HCT116 (cell line): Measurements from ENCODE around the gene ABHD2.

ENCODE experiments used
- EZH2 ChIP-seq: fragments of 200-600 bp; sonication (generic); IDR thresholded peaks from 2 replicates; pipeline ENCODE4 v1.6.1; 2017; ENCODE audit warnings: antibody characterized with exemption, mixed run types
- POLR2A ChIP-seq: IDR thresholded peaks from 2 replicates; pipeline ENCODE4 v1.7.0; 2011; ENCODE audit warnings: borderline replicate concordance; ENCODE audit not compliant: insufficient read depth, insufficient read length; ENCODE audit errors: extremely low read depth
- TF ChIP-seq, protein P1 (sequence below), 3 experiments: fragments of 200-600 bp in 1 of 3; sonication (generic) in 1 of 3; IDR thresholded peaks in 2 of 3; conservative IDR thresholded peaks in 1 of 3; 2 replicates each; pipeline ENCODE4 v1.5.1; 2012 to 2017; ENCODE audit warnings: low read depth in 2 of 3, low read length in 2 of 3, antibody characterized with exemption in 1 of 3, borderline replicate concordance in 1 of 3, control low read depth in 1 of 3, mild to moderate bottlenecking in 1 of 3, mixed read lengths in 1 of 3, mixed run types in 1 of 3, moderate library complexity in 1 of 3; ENCODE audit not compliant: insufficient read depth in 1 of 3

DNA sequence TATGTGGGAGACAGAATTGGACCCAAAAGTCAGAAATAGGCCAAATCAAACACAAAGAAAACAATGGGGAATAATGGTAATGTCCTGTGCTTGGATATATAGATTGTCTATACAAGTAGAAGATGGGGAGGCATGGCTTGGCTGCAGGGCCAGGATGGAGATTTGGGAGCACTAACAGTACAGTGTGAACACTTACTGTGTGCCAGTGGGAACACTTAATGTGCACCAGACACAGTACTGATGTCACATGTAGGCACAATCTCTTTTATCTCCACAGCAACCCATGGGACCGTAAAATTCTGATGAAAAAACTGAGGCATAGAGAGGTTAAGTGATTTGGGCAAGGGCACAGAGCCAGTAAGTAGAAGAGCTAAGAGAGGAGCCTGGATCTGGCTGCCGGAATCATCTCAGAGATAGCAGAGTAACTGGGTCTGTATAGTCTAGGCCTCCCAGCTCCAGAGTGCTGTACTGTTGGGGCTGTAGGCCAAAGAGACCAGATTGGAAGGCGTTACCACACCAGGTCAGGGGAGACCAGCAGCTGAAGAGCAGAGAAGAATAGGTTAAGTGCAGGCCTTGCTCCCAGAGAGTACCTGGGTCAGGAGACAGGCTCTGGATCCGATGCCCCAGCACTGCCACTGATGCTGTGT, 69.8 kb downstream of the ABHD2 start:
- TF ChIP-seq EZH2 (no peak), POLR2A (no peak)
- TF ChIP-seq, protein P1, sequence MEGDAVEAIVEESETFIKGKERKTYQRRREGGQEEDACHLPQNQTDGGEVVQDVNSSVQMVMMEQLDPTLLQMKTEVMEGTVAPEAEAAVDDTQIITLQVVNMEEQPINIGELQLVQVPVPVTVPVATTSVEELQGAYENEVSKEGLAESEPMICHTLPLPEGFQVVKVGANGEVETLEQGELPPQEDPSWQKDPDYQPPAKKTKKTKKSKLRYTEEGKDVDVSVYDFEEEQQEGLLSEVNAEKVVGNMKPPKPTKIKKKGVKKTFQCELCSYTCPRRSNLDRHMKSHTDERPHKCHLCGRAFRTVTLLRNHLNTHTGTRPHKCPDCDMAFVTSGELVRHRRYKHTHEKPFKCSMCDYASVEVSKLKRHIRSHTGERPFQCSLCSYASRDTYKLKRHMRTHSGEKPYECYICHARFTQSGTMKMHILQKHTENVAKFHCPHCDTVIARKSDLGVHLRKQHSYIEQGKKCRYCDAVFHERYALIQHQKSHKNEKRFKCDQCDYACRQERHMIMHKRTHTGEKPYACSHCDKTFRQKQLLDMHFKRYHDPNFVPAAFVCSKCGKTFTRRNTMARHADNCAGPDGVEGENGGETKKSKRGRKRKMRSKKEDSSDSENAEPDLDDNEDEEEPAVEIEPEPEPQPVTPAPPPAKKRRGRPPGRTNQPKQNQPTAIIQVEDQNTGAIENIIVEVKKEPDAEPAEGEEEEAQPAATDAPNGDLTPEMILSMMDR (IDR thresholded peaks at IDR 0.05 in 2 of 3, conservative IDR thresholded peaks at IDR 0.05 in 1 of 3; ENCODE audit: borderline replicate concordance in 1 of 3, insufficient read depth in 1 of 3, low read depth in 2 of 3, low read length in 2 of 3), result no peak
